GM18517 (cell line): ENCODE results near the gene SAMD4A.

Source experiments
- ATAC-seq: cut with Tn5 transposase; IDR thresholded peaks from one replicate; pipeline ENCODE4 v1.9.1; 2021; ENCODE audit warnings: mild to moderate bottlenecking, moderate library complexity; ENCODE audit not compliant: unreplicated experiment

Gene SAMD4A

DNA sequence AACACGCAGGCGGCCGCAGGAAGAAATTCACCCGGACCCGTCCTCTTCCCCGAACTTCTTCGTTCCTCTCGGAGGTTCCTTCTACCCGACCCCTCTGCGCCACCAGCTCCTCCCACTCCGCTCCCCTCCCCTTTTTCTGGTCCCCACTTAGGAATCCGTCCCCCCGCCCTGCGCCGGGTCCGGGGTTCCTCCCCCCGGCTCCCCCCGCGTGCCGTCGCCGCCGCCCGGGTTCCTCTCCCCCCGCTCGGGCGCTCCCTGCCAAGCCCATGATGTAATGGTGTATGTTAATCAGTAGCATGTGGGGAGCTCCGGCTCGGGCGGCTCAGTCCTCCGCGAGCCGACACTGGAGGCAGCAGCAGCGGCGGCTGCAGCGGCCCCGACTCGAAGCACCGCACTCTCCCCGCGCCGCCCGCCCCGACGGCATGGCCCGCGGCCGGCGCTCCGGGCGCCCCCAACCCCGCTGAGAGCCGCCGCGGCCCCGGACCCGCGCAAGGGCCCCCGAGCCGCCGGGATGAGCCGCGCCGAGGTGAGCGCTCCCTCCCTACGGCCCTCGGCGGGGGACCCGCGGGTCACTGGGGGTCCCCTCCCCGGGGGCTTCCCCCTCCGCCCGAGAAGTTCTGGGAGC is 1.0 kb upstream of the SAMD4A start:
- peak; percentile 55 for ATAC-seq

GRCh38 chr14:54567224-54567638 is 303 bp downstream of the SAMD4A start:
- ATAC-seq: no peak

DNA sequence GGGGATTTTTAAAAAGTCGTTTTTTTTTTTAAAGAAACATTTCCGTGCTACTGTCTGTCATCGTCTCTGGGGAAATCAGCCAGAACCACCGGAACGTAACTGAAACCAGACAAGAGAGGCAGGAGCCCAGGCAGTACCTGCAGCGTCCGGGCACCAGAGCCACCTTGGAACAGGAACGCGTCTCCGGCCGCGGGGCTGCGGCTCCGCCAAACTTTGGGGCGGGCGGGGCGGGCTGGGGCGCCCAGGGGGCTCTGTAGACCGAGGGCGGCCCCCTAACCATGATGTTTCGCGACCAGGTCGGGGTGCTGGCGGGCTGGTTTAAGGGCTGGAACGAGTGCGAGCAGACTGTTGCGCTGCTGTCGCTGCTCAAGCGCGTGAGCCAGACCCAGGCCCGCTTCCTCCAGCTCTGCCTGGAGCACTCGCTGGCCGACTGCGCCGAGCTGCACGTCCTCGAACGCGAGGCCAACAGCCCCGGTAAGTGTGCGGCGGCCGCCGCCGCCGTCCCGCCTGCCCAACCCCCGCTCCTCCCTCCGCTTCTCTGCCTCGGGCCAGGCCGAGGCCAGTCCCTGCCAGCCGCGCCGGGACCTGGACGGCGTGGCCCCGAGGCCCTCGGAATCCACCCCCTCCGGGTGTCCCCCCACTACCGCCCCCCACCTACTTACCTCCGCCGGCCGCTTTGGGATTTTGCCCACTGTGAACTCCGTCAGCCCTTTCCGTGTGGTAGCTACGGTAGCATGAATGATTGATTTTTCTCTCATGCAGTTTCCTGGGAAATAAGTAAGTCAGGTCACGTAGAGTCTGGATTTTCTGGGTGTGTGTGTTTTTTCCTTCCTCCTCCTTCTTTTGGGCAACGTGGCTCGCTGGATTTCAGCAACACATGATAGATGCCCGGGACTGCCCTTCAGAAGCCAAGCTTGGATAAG is 972 bp downstream of the SAMD4A start:
- ATAC-seq: no peak

DNA sequence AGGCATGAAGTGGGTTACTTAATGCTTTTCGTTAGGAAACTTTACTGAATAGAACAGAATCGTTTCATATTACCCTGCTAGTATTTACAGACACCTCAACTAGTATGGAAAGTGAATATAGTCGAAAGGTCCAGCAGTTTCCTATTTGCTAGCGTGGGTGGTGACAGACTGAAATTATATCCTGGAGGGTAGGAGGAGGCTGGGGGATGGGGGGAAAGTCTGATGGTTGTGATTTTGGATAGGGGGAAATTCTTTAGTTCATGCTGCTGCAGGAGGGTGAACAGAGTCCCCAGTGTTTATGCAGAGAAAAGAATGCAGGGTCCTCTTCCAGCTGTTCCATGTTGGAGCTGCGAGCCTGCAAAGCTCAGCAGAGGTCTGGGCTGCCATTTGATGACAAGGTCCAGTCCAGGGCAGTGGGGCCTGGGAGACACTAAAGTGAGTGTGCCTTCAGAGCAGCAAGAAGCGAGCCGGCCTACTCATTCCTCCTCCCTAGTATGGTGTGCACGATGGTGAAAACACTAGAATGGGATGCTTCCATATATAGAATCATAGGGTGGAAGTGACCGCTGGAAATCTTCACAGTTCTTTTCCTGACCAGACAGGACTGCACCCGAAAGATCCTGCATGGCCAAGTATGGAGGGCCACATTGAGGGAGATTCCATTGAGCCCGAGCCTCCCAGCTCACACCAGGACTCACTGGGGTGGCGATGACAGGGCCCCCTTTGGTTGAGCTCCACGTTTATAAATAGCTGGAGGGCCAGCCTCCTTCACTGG is 2.1 kb downstream of the SAMD4A start:
- no peak for ATAC-seq

DNA sequence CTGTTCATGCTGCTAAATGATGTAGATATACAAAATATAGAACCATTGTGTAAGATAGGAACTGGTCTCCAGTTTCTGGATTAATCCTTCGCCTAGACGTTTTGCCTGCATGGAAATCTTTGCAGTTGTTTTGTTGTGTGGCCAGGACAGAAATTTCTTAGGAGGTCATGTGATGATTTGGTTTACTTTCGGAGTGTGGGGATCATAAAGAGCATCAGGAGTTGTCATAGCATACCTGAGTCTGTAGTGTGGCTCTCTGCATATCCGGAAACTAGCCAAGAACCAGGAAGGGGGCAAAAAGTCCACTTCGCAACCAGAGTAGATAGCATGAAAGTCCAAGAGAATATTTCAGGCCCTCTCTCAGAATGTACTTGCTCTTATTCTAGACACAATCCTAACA is 3.1 kb downstream of the SAMD4A start:
- ATAC-seq: no peak

- ATAC-seq: no peak
These were observed 3.9 kb downstream of the SAMD4A start for GRCh38 chr14:54570631-54571415.

GRCh38 chr14:54572316-54572715 is 5.4 kb downstream of the SAMD4A start:
- no peak for ATAC-seq

DNA sequence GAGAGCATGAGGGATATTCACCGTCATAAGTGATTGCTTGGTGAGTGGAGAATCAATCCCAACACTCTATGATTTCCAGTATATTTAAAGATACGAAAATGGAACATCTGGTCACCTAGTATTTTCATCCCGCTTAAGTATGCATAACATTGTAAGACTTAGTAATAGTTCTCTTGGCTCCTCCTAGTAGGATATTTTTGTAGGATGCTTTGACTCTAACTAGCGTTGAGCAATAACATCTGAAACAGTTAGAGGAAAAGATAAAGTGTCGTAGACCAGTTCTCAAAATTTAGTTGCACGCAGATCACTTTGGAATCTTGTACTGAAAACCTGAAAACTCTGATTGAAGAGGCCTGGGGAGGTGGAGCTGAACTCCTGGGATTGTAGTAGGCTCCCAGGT is 7.6 kb downstream of the SAMD4A start:
- ATAC-seq: no peak

- no peak for ATAC-seq
These were observed 10.6 kb downstream of the SAMD4A start for GRCh38 chr14:54577494-54577893.

- no peak for ATAC-seq
These were observed 11.0 kb downstream of the SAMD4A start for GRCh38 chr14:54577977-54578376.

GRCh38 chr14:54579621-54580020 is 12.7 kb downstream of the SAMD4A start:
- no peak for ATAC-seq

DNA sequence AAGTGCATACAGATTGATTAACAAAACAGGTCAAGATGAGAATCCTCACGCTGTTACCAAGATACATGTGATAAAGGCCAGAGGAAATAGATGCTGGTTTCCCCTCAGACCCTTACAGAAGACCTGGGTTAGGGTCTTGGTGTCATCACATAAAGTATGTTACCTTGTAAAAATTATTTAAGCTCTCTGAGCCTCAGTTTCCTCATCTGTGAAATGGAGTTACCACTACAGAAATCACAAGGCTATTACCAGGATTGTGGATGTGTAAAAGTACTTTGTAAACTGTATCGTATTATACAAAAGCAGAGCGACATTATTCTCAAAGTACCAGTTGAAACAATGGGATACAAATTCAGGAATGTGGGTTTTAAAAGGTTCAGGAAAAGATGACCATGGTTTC is 14.0 kb downstream of the SAMD4A start:
- no peak for ATAC-seq

DNA sequence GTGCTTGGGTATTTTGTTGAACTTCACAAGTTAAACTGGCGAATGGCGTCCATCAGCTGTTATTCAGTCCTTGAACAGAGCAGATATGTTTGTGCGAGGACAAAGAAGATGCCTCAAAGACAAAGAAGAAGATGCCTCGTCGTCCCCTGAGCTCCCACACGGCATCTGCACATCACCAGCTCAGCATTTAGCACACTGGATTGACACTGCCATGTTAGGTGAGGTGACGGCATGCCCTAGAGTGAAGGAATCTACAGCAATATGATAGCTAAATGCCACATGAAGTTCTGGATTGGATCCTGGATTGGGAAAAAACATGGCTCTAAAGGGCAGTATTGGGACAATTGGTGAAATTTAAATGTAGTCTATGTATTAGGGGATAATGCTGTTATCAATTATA is 15.4 kb downstream of the SAMD4A start:
- ATAC-seq: no peak

DNA sequence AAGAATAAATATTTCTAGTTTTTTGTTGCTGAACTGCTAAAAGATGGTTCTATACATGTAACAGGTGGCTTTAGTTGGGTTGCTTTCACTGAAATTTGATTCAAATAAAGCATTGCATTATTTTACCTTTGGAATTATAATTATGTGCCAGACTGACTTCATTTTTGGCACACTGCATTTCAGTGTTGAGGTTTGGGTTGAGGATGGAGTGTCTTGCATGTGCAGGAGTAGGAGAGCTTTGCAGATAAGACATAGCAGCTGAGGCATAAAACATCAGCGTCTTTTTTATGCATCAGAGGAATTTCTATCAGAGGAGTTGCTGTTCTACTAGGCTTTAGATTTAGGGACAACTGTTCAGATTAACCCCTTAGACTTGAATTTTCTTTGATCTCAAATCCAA is 17.2 kb downstream of the SAMD4A start:
- no peak for ATAC-seq

DNA sequence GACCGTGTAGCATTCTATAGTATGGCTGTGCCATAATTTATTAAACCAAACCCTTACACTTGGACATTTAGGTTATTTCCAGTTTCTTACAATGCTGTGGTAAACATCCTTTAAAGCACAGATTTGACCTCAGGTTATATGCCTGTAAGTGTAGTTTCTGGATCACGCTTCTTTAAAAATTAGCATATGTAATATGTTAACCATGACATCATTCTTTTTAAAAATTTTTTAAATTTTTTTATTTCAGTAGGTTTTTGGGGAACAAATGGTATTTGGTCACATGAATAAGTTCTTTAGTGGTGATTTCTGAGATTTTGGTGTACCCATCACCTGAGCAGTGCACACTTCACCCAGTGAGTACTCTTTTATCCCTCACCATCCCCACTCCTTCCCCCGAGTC is 18.3 kb downstream of the SAMD4A start:
- no peak for ATAC-seq

DNA sequence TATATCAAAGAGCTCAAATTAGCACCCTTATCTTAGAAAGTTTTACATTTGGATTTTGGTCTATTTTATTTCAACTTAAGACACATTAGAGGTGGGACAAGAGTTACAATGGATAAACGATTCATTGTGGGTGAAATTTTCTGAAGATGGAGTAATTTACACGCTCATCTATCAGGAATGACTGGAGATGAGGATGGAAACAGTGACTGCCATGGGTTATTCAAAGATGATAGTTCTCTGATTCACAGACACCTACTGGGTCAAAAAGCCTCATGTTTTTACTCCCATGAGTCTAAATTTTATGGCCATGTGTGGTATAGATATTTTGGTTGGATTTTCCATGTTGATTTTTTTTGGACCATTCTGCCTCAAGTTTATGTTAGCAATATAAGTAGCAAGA is 22.1 kb downstream of the SAMD4A start:
- no peak for ATAC-seq

GRCh38 chr14:54589843-54590242 is 22.9 kb downstream of the SAMD4A start:
- no peak for ATAC-seq

- no peak for ATAC-seq
These were observed 23.6 kb downstream of the SAMD4A start for GRCh38 chr14:54590481-54590880.

- no peak for ATAC-seq
These were observed 24.5 kb downstream of the SAMD4A start for GRCh38 chr14:54591461-54591860.

DNA sequence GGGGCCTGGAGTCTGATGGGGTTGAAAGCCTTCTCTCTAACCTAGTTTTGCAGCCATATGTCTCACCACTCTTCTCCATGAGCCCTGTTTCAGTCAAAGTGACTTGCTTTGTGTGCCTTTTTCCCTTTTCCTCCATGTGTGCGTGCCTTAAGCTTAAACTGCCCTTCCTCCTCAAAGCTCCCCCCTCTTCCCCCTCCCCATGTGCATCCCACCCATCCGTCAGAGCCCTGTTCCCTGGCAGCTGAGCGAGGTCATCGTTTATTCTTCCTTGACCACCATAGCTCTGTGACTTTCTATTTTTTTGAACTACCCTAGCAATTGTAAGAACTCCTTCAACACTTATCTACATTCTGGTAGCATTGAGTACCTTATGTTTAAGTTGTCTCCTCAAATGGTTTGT is 24.9 kb downstream of the SAMD4A start:
- no peak for ATAC-seq

- no peak for ATAC-seq
These were observed 26.9 kb downstream of the SAMD4A start for GRCh38 chr14:54593860-54594259.
